Astrocyte of the hippocampus (primary cell): ENCODE measurements around the gene GAL.

ENCODE experiments used
- DNase-seq: peaks from one replicate; pipeline ENCODE4 v3.0.0; 2011; ENCODE audit warnings: low read depth, low spot score

The GAL gene

DNA sequence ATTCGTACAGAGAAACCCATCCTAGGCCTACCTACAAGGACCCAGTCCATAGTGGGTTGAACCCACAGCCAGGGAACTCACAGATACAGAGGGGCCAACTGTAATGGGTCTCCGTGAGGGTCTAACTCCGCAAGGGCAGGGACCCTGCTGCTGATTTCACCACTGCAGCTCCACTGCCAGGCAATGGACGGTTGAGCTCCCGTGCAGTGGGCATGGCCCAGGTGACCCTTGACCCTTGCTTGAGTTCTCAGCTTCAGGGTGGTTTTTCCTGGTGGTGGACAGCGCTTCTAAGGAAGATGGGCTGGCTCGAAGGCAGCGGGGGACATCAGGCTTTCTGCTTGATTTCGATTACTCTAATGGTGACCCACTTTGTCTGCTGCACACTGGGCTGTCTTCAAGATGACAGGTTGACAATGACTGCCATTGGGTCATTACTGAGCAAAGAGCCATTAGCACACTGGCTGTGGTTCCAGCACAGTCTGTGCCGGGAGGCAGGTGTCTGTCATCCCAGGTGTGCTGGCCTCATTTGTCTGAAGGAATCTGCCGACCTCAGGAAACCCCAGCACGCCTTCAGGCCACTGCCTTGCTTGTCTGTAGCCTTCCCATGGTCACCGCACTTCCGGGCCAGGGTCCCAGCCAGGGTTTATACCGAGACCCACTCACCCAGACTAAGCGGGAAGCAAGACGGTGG lies 3.7 kb upstream of the GAL start:
- DNase-seq, result no peak

DNA sequence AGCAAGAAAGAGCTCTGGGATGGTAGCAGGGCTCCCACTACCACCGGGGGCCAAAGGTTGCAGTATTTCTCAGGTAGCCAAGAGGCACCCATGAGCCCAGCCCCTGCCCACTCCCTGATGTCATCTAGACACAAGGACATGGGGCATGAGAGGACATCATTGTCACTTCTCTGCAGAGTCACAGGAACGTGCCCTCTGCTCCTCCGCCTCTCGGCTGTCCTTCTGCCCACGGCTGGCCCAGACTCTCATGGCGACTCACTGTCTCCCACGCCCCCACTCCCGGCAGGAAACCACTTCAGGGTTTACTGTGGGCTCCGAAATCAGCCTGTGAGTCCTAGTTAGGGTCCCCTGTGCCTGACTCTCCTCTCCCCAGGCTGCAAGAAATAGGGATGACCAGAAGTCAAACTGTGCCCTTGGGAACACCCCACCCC lies 1.8 kb upstream of the GAL start:
- DNase-seq, result no peak

DNA sequence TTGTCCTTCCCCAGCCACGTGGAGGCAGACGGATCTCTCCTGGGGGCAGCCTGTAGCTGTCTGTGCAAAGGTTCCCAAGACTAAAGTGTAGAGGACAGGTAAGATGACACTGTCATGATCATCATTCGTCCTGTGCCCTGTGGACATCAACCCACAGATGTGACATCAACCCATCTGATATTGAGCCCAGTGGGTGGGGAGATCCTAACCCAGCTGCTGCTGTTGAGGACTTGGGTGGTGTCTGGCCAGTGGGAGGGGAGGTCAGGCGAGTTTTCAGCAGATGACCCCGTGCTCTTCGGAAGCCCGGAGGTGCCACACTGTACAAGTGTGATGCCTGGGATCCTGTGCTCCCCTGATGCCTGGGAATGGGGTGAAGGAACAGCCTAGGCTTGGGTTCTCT lies 1.2 kb upstream of the GAL start:
- no peak for DNase-seq

DNA sequence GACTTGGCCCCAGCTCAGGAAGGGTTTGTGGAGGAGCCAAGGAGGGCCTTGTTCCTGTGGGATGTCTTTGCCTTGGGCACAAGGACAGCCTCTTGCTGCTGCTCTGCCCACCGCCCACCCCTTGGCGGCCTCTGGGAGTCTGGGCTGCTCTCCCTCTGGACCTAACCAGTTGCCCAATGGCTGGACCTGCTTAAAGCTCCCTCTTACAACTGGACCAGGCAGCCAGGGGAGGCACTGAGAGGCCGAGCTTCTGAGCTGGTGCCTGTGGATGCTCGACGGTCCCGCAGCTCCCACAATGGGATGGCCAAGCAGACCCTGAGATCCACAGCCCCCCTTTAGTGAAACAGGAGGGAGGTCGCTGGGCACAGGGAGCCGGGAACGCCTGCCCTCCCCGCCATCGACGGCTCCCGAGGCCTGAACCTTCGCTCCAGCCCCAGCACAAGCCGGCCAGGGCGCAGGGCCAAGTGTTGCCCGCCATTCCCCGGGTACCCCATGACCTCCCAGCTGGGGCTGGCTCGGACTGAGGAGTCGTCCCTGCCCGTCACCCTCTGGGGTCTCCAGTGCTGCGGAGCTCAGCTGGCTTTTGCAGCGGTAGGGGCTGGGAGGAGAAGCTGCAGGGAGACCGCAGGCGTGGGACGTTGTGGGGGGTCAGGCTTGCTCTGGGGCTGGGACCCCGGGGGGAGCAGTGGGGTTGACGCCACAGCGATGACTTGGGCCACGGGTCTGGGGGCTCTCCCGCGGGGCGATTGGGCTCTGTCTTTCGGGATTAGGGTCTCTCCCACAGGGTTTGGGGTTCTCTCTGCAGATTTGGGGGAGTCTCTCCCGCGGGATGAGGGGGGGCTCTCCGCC lies 584 bp upstream of the GAL start:
- DNase-seq, result no peak

DNA sequence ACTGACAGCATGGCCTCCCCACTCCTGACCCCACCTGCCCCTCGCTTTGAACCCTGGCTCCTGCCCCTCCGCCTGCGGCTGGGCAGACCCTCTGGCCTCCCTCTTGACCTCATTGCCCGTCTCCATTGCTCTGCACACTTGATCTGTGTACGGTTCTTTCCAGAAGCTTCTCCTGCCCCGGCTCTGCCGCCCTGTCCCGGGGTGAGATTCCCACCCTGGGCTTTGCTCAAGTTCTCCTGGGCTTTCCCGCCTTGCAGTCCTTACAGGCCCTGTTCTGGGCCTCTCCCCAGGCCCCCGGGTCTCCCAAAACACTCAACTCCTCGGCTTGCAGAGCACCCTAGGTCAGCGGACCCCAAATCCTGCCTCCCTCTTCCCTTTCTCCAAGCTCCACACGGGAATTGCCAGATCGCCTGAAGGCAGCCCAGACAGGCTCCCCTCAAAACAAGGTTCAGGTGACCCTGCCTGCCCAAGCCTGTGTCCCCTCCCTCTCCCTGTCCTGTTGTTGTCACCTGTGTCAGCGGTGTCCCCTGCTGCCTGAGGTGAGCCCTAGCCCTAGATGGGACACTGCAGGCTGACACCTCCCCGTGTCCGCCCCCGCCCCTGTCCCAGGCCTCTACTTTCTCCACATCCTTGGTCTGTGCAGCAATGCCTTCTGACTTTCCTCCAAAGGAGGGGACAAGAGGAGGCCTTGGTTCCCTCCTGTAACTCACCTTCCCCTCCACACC lies 1.5 kb downstream of the GAL start:
- no peak for DNase-seq

DNA sequence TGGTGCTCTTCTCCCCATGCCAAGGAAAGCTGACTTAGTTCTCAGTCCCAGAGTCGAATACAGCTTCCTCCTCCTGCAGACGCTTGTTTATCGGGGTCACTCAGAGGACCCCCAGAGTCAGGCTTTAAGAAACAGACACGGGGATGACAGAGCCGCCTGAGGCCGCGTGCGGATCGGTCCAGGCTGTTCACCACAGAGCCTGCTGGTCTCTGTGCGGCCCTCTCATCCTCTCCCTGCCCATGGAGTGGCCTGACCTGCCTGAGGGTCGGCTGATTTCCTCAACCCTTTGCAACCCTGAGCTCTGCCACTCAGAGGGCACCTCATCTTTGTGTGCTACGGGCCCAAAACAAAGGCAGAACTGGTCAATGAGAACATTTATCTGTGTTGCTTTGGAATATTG lies 2.1 kb downstream of the GAL start:
- no peak for DNase-seq

DNA sequence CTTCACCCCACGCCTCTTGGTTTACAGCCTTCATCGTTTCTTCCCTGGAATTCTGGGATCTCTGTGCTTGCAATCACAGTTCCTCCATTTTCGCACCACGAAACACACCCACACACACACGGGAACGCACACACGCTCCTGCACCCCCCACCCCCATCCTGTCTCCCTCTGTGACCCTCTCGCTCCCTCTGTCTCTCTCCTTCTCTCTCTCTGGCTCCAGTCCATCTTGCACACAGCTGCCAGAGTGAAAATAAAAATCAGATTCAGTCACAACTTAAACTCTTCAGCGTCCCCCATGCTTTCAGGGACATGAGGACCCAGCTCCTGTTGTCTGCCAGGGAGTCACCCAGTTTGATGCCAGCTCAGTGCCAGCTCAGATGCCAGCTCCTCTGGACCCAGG lies 3.0 kb downstream of the GAL start:
- DNase-seq, result no peak

DNA sequence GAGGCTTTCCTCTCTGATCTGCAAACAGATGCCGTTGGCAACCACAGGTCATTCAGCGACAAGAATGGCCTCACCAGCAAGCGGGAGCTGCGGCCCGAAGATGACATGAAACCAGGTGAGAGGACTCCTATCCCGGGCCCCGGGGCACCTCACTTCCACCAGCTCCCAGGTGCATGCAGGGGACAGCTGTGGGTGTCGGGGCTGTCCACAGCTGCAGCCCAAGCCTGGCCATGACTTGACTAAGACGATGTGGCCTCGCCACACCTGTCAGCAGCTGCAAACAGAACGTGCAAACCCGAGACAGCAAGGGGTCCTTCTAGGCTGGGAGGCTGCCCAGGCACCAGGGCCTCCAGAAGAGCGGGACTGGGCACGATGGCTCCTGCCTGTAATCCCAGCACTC lies 3.6 kb downstream of the GAL start:
- DNase-seq, result no peak

DNA sequence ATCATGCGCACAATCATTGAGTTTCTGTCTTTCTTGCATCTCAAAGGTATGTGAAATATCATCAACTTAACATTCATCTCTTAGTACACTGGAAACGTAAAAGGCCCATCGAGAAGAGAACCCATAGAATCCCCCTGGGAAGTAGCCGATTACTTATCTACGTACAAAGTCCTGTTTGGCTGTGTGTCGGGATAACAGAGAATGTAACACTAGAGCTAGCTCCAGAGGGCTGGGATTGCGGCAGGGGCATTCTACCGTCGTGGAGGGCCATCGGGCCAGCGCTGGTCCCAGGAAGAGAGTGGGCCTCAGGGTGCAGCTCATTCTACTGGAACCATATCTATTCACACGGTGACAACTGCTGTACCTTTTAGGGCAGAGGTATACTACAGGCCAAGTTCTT lies 4.5 kb downstream of the GAL start:
- DNase-seq, result no peak

DNA sequence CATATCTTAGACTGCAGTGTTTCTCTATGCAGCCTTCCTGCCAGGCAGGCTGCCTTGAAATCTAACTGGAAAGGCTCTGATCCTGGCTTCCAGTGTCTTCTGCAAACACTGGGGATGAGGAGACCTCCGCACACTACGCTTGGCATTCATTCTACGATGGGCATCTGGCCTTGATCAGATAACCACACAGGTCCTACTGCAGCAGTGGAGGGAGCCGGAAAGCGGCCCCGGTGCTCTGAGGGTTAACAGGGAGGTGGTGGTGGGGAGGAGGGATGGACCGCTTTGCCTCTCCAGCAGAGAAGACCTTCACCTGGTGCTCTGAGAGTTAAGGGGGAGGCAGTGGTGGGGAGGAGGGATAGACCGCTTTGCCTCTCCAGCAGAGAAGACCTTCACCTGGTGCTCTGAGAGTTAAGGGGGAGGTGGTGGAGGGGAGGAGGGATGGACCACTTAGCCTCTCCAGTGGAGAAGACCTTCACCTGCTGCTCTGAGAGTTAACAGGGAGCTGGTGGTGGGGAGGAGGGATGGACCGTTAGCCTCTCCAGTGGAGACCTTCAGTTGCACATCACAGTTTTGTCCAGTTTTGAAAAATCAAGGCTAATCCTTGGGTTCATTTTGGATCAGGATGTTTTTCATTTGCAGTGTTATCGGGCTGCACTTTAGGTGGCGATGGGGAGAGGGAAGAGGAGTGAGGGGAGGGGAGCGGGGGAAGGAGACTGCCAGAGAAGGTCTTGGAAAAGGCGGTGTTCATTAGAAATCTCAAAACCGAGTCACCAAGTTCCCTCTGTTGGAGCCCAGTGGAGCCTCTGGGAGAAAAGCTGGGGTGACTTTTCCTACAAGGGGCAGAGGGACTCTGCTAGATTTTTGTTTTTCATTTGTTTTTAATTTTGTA lies 5.6 kb downstream of the GAL start:
- no peak for DNase-seq

DNA sequence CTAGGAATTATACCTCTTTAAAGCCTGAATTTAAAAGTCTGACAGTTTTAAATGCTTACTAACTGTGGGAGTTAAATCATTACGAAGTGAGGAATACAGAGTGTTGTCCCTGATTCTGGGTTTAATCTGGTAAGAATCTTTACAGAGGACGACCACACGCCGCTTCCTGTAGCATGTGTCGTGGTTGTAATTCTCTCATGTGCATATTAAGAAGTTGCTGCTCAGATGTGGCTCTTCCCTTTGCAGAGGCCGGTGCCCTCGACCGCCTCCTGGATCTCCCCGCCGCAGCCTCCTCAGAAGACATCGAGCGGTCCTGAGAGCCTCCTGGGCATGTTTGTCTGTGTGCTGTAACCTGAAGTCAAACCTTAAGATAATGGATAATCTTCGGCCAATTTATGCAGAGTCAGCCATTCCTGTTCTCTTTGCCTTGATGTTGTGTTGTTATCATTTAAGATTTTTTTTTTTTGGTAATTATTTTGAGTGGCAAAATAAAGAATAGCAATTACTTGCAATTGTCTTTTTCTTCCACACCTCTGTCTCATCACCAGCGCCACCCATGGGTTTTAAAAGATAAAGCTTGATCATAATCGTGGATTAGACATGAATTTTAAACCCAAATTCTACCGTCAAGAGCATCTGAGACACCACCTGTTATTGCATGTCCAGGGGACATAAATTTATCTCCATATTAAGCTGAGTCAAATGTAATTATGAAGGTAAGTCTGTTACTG lies 6.5 kb downstream of the GAL start:
- no peak for DNase-seq

DNA sequence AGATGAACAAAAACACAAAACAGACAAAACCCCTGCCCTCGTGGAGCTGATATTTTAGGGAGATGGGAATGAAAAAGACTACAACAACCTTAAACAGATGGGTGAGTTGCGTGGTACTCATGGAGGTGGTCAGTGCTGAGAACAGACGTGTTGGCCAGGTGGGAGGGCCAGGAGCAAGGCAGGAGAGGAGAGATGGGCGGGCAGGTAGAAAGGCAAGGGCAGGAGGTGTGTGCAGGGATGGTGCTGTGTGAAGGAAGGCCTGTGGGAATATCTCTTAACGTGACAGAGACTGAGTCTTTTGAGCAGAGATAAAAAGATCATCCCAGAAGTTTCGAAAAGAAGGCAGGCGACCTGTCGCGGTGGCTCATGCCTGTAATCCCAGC lies 7.0 kb downstream of the GAL start:
- no peak for DNase-seq

DNA sequence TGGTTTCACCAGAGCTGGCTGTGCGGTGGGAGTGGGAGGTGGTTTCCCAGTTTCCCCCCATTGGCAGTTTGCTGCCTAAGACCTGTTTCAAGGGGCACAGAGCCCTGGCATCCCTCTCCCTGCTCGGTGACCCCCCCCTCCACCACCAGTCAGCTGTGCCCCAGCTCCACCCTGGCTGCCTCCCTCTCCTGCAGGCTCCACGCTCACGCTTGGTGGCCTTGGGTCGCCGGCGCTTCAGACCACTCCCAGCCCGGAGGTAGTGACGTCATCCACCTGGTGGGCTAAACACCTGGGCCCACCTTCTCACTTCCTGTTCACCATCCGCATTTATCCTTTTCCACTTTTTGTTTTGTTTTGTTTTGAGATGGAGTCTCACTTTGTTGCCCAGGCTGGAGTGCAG lies 7.8 kb downstream of the GAL start:
- DNase-seq, result no peak

DNA sequence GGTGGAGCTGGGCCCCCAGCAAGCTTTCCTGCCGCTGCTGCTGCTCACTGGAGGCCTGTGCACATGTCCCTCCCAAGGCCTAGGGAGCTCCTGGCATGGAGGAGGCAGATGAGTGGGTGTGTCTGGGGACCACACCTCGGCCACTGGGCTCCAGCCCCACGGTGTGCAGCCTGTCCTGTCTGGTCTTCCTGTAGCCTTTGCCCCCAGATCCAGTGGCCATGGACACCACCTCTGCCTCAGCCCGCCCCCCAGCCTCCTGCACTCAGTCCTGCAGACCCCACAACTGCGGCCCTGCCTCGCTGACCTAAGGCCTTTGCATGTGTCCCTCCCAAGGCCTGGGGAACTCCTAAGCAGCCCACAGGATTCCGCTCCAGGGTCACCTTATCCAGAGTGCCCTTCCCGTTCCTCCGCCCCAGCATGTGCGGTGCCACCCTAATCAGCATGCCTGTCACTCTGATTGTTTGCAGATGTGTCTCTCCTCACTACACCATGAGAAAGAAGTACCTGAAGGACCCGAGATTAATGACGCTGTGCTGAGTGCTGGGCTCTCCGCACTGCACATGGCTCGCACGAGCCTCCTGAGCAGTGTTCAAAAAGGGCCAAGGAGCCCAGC lies 8.6 kb downstream of the GAL start:
- no peak for DNase-seq

DNA sequence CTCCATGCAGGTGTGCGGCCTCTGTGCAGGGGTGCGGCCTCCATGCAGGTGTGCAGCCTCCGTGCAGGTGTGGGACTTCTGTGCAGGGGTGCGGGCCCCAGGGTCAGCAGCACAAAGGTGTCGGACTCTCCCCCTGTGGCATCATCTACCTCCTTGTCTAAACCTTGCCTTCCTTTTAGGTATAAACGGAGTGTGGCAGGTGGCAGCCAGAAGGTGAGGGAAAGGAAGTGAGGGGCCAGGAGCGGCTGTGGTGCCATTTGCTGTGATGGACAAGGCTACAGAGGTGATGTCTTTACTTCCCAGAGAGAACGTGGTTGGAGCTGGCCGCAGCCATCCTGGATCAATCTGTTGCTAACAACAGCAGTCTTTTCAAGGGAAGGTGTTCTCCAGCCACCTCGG lies 9.1 kb downstream of the GAL start:
- no peak for DNase-seq

DNA sequence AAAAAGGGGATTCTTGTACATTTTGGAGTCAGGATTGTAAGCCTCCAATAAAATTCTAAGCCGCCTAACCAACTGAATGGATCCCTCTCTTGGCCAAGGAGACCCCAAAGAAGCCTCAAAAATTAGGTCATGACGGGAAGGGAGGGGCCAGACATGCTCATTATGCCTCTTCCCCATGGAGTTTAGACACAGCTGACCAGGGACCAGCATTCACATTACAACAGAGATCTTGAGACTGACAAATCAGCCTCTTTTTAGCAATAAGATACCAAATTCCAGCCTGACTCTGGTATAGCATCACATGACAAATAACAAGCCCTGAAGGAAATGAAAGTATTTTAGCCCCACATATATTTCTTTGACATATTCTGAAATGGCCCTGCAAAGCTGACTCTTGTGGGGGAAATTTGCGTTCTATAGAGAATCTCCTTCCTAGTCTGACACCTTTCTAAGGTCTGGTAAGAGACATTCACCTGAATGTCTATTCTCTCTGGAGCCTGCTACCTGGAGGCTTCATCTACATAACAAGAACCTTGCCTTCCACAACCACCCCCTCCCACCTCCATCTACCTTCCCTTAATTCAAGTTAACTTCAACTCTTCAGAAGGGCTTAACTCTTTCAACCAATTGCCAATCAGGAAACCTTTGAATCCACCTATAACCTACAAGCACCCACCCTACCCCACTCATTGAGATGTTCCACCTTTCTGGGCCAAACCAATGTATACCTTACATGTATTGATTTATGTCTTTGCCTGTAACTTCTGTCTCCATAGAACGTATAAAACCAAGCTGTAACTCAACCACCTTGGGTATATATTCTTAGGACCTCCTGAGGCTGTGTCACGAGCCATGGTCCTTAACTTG lies 10.3 kb downstream of the GAL start:
- no peak for DNase-seq

DNA sequence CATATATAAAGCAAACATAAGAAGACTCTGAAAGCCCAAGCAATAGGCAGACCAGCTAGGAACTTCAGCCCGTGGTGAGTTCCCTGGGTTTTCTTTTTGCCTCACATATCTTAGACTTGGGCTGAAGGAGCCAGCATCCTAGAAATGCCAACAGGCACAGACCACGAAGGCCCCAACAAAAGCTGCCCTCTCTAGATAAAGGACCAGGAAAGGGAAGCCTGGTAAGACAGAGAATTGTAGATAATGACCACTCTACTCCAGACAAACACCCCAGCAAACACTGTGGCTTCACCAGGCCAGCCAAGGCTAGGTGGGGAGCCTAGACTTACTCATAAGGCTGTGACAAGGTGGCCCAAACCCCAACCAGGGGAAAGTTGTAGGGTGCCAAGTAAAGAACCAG lies 11.2 kb downstream of the GAL start:
- DNase-seq, result no peak

DNA sequence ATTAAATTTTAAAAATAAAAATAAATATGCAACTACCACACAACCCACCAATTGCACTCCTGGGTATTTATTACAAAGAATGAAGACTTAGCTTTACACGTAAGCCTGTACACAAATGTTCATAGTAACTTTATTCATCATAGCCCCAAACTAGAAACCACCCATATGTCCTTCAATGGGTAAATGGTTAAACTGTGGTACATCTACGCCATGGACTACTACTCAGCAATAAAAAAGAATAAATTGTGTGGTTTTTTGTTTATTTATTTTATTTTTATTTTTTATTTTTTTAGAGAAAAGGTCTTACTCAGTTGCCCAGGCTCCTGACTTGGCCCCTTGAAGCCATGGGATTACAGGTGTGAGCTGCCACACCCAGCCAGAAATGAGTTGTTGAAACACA lies 14.6 kb downstream of the GAL start:
- no peak for DNase-seq

DNA sequence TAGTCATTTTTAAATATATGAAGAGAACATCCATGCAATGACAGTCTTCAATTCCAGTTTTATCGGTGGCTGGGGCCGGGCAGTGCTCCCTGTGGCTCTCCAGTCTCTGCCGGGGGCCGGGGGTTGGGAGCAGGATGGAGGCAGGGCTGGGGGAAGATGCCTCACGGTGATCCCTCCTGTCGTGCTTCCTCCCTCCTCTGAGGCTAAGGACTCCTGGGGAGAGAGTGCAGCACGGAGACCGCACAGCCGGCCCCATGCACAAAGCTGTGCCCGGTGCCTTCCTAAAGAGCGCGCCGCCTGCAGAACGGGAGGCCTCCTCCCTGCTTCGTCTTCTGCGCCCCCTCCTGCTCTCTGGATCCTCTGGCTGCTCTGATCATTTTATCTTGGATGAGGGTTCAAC lies 20.5 kb downstream of the GAL start:
- DNase-seq, result no peak

DNA sequence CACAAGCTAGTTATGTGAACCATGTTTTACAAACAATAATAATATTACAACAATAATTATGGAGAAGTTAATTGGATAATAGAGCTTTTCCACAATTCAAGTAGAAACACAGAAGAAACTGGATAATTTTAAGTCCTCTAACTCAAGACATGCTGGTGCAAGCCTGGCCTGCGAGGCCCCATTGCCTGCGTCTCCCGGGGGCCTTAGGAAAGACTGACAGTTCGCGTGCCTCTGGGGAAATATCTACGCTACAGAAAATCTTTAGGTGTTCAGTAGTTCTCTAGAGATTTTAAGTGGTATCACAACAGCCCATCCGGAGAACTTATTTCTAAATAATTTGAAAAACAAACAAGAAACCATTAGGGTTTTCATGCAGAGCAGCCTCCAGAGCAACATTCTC lies 23.2 kb downstream of the GAL start:
- no peak for DNase-seq
